Measurements from ENCODE around the gene NFIA. TPM values are rescaled to one million over a fixed set of nuclear protein-coding genes. Genes with fewer than 3 reads are reported as not detected.

NFIA gene
- total and polyA plus RNA-seq, 2 of the 13 experiments (the other 11 are each of a cell fraction or from before 2014, with no cell fraction given) = 14.7 to 28.5 TPM

DNA sequence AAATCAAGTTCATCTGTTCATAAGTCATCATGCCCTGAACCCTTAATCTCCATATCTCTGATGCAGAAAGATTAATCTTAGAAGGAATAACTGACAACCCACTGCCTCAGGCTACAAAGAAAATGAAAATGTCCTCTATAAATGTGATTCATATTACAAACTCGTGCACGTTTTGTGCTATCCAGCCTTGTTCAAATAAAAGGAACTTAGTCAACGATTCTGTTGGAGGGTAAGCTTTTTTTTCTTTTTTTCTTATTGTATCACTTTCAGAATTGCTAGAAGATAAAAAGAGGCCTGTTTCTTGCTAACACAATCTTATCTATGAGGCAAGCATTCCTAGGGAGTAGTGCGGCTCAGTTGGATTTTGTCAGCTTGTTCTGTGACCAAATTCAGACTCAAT, 414.1 kb downstream of the NFIA start:
- Histone ChIP-seq H2AFZ (ENCODE audit: low read length) (no peak overlapping the region), H3K9ac (ENCODE audit: insufficient read depth, low read depth, low read length) (no peak overlapping the region), H3K79me2 (ENCODE audit: insufficient read depth, low read length) (no peaks in the 10 kb centered on the region), H3K27ac (ENCODE audit: extremely low read length, insufficient read depth, low read length) (no peak overlapping the region), H3K4me1 (ENCODE audit: insufficient read depth, low read length) (no peaks in the 10 kb centered on the region), H3K9me3 (ENCODE audit: low read length) (no peaks in the 10 kb centered on the region), H4K20me1 (ENCODE audit: insufficient read depth, low read length) (no peaks in the 10 kb centered on the region), H3K36me3 (replicated peaks in 1 of 2; ENCODE audit: control insufficient read depth in 1 of 2, insufficient read depth in 2 of 2, low read length in 2 of 2) (no peaks in the 10 kb centered on the region), H3K27me3 (ENCODE audit: control insufficient read depth in 1 of 2, insufficient read depth in 2 of 2, low read length in 2 of 2) (no peaks in the 10 kb centered on the region; a peak in 1 of 5 replicates), H3K4me3 (replicated peaks in 1 of 3; ENCODE audit: insufficient read depth in 1 of 3, low read depth in 2 of 3, low read length in 3 of 3) (no peak overlapping the region), H3K4me2 (ENCODE audit: low read depth, low read length) (no peak overlapping the region)
- 4% methylated on average over 4 of the region's 4 CpGs for WGBS (ENCODE audit: low lambda C conversion rate)
- ChIA-PET POLR2A (no interaction called here), CTCF (ENCODE audit: low intra/inter-chr PET ratio, low total read pairs) (no interaction called here)
- no peak for TF ChIP-seq PHF8 (CRISPR knock-in tag; IDR thresholded peaks at IDR 0.05)
- TF ChIP-seq ZNF34 (CRISPR knock-in tag; IDR thresholded peaks at IDR 0.05; ENCODE audit: borderline replicate concordance) = no peak
- no peak for TF ChIP-seq ZNF225 (CRISPR knock-in tag; IDR thresholded peaks at IDR 0.05)
- no peak for TF ChIP-seq MTF1 (CRISPR knock-in tag; IDR thresholded peaks at IDR 0.05)
- TF ChIP-seq POLR2G (IDR thresholded peaks at IDR 0.05; ENCODE audit: low read depth, low read length) = no peak
- TF ChIP-seq DNMT3B (CRISPR knock-in tag; conservative IDR thresholded peaks at IDR 0.05) = no peak
- TF ChIP-seq, protein P1, sequence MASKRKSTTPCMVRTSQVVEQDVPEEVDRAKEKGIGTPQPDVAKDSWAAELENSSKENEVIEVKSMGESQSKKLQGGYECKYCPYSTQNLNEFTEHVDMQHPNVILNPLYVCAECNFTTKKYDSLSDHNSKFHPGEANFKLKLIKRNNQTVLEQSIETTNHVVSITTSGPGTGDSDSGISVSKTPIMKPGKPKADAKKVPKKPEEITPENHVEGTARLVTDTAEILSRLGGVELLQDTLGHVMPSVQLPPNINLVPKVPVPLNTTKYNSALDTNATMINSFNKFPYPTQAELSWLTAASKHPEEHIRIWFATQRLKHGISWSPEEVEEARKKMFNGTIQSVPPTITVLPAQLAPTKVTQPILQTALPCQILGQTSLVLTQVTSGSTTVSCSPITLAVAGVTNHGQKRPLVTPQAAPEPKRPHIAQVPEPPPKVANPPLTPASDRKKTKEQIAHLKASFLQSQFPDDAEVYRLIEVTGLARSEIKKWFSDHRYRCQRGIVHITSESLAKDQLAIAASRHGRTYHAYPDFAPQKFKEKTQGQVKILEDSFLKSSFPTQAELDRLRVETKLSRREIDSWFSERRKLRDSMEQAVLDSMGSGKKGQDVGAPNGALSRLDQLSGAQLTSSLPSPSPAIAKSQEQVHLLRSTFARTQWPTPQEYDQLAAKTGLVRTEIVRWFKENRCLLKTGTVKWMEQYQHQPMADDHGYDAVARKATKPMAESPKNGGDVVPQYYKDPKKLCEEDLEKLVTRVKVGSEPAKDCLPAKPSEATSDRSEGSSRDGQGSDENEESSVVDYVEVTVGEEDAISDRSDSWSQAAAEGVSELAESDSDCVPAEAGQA (IDR thresholded peaks at IDR 0.05; ENCODE audit: low read depth) = no peak
- TF ChIP-seq, protein P1 (CRISPR knock-in tag; IDR thresholded peaks at IDR 0.05; ENCODE audit: borderline replicate concordance) = no peak
- no peak for TF ChIP-seq PTBP1 (IDR thresholded peaks at IDR 0.05; ENCODE audit: low read depth, low read length, poor library complexity, severe bottlenecking)
- TF ChIP-seq, protein P2, sequence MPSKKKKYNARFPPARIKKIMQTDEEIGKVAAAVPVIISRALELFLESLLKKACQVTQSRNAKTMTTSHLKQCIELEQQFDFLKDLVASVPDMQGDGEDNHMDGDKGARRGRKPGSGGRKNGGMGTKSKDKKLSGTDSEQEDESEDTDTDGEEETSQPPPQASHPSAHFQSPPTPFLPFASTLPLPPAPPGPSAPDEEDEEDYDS (CRISPR knock-in tag; IDR thresholded peaks at IDR 0.05) = no peak
- no peak for TF ChIP-seq ZNF446 (CRISPR knock-in tag; IDR thresholded peaks at IDR 0.05)
- no peak for FAIRE-seq
- ATAC-seq = no peak
- in situ Hi-C loops (cut with HindIII; ENCODE audit: extremely low pct_ligation_motif_present, low pct_unique_long_range_greater_than_20kb) = no loop called here
- BruUV-seq (replicated peaks) = no TSS peak
- DNase-seq (ENCODE audit: low spot score) = no peak
- intact Hi-C loops (cut with micrococcal nuclease; ENCODE audit: unreplicated experiment) = no loop called here
